ENCODE measurements around the gene CHD1.

The CHD1 gene

GRCh38 chr5:98928873-98929709 is at the start of gene CHD1:
Gene CHD1 (minus strand): TSS chr5:98929007. CDS start chr5:98926386, 2,621 bp downstream.
- Histone ChIP-seq H2AFZ (ENCODE audit: low read length, unreplicated experiment) (peak within 1 kb of the TSS; percentile 44), H3K36me3 (ENCODE audit: insufficient read depth, low read length) (peaks cover 29% of the 10 kb centered on the region), H3K4me1 (ENCODE audit: control insufficient read depth, insufficient read depth, low read length, unreplicated experiment) (peaks cover 16% of the 10 kb centered on the region), H3K79me2 (ENCODE audit: control insufficient read depth, insufficient read depth, low read length, unreplicated experiment) (peaks cover 75% of the 10 kb centered on the region), H3K4me3 (ENCODE audit: low read depth, low read length) (peak within 1 kb of the TSS; percentile 90), H3K27ac (ENCODE audit: low read depth, low read length) (peak within 1 kb of the TSS; percentile 100), H3K27me3 (ENCODE audit: insufficient read depth, low read length) (no peaks in the 10 kb centered on the region)

DNA sequence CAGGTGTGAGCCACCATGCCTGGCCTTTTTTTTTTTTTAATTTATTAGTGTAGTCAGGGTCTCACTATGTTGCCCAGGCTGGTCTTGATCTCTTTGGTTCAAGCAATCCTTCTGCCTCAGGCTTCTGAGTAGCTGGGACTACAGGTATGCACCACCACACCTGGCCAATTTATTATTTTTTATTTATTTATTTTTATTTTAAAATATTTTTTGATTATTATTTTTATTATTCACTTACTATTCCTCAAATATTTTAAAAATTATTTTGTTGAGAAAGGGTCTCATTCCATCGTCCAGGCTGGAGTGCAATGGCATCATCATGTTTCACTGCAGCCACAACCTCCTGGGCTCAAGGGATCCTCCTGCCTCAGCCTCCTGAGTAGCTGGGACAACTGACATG is 49.7 kb upstream of the CHD1 start:
- Histone ChIP-seq H3K79me2 (ENCODE audit: control insufficient read depth, insufficient read depth, low read length, unreplicated experiment) (no peaks in the 10 kb centered on the region), H2AFZ (ENCODE audit: low read length, unreplicated experiment) (no peak overlapping the region), H3K4me1 (ENCODE audit: control insufficient read depth, insufficient read depth, low read length, unreplicated experiment) (no peaks in the 10 kb centered on the region), H3K27ac (ENCODE audit: low read depth, low read length) (no peak overlapping the region), H3K36me3 (ENCODE audit: insufficient read depth, low read length) (no peaks in the 10 kb centered on the region), H3K4me3 (ENCODE audit: low read depth, low read length) (no peak overlapping the region), H3K27me3 (ENCODE audit: insufficient read depth, low read length) (no peaks in the 10 kb centered on the region)

- Histone ChIP-seq H3K79me2 (ENCODE audit: control insufficient read depth, insufficient read depth, low read length, unreplicated experiment) (no peaks in the 10 kb centered on the region), H3K27me3 (ENCODE audit: insufficient read depth, low read length) (no peaks in the 10 kb centered on the region), H3K36me3 (ENCODE audit: insufficient read depth, low read length) (no peaks in the 10 kb centered on the region), H3K27ac (ENCODE audit: low read depth, low read length) (no peak overlapping the region), H2AFZ (ENCODE audit: low read length, unreplicated experiment) (no peak overlapping the region), H3K4me1 (ENCODE audit: control insufficient read depth, insufficient read depth, low read length, unreplicated experiment) (no peaks in the 10 kb centered on the region), H3K4me3 (ENCODE audit: low read depth, low read length) (no peak overlapping the region)
These were observed 48.9 kb upstream of the CHD1 start for GRCh38 chr5:98977723-98978122.

DNA sequence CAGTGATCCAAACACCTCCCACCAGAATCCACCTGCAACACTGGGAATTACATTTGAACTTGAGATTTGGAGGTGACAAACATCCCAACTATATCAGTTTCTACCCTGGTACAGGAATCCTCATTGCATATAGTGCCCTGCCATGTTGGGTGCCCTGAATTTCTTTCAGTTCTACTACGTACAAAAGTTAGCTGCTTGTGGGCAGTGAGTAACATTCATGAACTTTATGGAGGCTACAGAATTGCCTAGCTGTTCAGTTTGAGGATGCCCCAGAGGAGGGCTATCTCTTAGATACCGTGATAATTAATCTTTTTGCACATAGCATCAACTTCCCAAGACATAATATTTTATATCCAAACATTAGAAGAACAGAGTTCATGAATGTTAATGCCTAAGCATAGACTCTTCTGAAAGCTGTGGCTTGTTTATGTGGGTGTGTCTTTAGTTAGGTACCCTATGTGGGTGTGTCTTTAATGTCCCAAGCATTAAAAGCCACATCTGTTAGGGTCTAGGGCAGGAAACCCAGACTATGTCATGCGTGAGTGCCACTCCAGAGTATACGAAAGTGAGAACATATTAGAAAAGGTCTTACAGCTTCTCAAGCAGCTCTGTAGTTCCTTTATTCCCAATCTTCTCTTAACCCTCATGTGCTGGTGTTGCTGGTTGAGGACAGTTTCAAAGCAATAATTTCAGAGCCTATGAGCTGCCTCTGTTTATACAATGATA is 47.0 kb upstream of the CHD1 start:
- no peaks in the 10 kb centered on the region for H3K27me3 ChIP-seq (ENCODE audit: insufficient read depth, low read length)
- no peak overlapping the region for H3K27ac ChIP-seq (ENCODE audit: low read depth, low read length)
- no peak overlapping the region for H3K4me3 ChIP-seq (ENCODE audit: low read depth, low read length)
- H3K36me3 ChIP-seq (ENCODE audit: insufficient read depth, low read length) = no peaks in the 10 kb centered on the region
- no peaks in the 10 kb centered on the region for H3K79me2 ChIP-seq (ENCODE audit: control insufficient read depth, insufficient read depth, low read length, unreplicated experiment)
- H2AFZ ChIP-seq (ENCODE audit: low read length, unreplicated experiment) = no peak overlapping the region
- H3K4me1 ChIP-seq (ENCODE audit: control insufficient read depth, insufficient read depth, low read length, unreplicated experiment) = no peaks in the 10 kb centered on the region

DNA sequence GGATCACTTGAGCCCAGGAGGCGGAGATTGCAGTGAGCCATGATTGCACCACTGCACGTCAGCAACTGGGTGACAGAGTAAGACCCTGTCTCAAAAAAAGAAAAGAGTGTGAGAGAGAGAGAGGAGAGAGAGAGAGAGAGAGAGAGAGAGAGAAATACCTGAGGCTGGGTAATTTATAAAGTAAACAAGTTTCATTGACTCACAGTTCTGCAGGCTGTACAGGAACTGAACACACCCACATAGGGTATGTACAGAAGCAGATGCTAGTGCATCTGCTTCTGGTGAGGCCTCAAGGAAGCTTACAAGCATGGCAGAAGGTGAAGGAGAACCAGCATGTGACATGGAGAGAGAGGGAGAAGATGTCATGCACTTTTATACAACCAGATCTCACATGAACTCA is 46.4 kb upstream of the CHD1 start:
- H3K79me2 ChIP-seq (ENCODE audit: control insufficient read depth, insufficient read depth, low read length, unreplicated experiment) = no peaks in the 10 kb centered on the region
- H3K27ac ChIP-seq (ENCODE audit: low read depth, low read length) = no peak overlapping the region
- H3K36me3 ChIP-seq (ENCODE audit: insufficient read depth, low read length) = no peaks in the 10 kb centered on the region
- H3K4me3 ChIP-seq (ENCODE audit: low read depth, low read length) = no peak overlapping the region
- no peaks in the 10 kb centered on the region for H3K4me1 ChIP-seq (ENCODE audit: control insufficient read depth, insufficient read depth, low read length, unreplicated experiment)
- H2AFZ ChIP-seq (ENCODE audit: low read length, unreplicated experiment) = no peak overlapping the region
- H3K27me3 ChIP-seq (ENCODE audit: insufficient read depth, low read length) = no peaks in the 10 kb centered on the region

GRCh38 chr5:98969400-98969799 is 40.6 kb upstream of the CHD1 start:
- H3K4me1 ChIP-seq (ENCODE audit: control insufficient read depth, insufficient read depth, low read length, unreplicated experiment) = no peaks in the 10 kb centered on the region
- H2AFZ ChIP-seq (ENCODE audit: low read length, unreplicated experiment) = no peak overlapping the region
- H3K4me3 ChIP-seq (ENCODE audit: low read depth, low read length) = no peak overlapping the region
- H3K27ac ChIP-seq (ENCODE audit: low read depth, low read length) = no peak overlapping the region
- H3K27me3 ChIP-seq (ENCODE audit: insufficient read depth, low read length) = no peaks in the 10 kb centered on the region
- H3K36me3 ChIP-seq (ENCODE audit: insufficient read depth, low read length) = no peaks in the 10 kb centered on the region
- H3K79me2 ChIP-seq (ENCODE audit: control insufficient read depth, insufficient read depth, low read length, unreplicated experiment) = no peaks in the 10 kb centered on the region

- Histone ChIP-seq H3K36me3 (ENCODE audit: insufficient read depth, low read length) (no peaks in the 10 kb centered on the region), H2AFZ (ENCODE audit: low read length, unreplicated experiment) (no peak overlapping the region), H3K27me3 (ENCODE audit: insufficient read depth, low read length) (no peaks in the 10 kb centered on the region), H3K4me3 (ENCODE audit: low read depth, low read length) (no peak overlapping the region), H3K4me1 (ENCODE audit: control insufficient read depth, insufficient read depth, low read length, unreplicated experiment) (no peaks in the 10 kb centered on the region), H3K79me2 (ENCODE audit: control insufficient read depth, insufficient read depth, low read length, unreplicated experiment) (no peaks in the 10 kb centered on the region), H3K27ac (ENCODE audit: low read depth, low read length) (no peak overlapping the region)
These were observed 39.3 kb upstream of the CHD1 start for GRCh38 chr5:98968056-98968564.

- Histone ChIP-seq H3K4me3 (ENCODE audit: low read depth, low read length) (no peak overlapping the region), H3K27me3 (ENCODE audit: insufficient read depth, low read length) (no peaks in the 10 kb centered on the region), H2AFZ (ENCODE audit: low read length, unreplicated experiment) (no peak overlapping the region), H3K27ac (ENCODE audit: low read depth, low read length) (no peak overlapping the region), H3K79me2 (ENCODE audit: control insufficient read depth, insufficient read depth, low read length, unreplicated experiment) (no peaks in the 10 kb centered on the region), H3K36me3 (ENCODE audit: insufficient read depth, low read length) (no peaks in the 10 kb centered on the region), H3K4me1 (ENCODE audit: control insufficient read depth, insufficient read depth, low read length, unreplicated experiment) (no peaks in the 10 kb centered on the region)
These were observed 36.4 kb upstream of the CHD1 start for GRCh38 chr5:98965226-98965625.

DNA sequence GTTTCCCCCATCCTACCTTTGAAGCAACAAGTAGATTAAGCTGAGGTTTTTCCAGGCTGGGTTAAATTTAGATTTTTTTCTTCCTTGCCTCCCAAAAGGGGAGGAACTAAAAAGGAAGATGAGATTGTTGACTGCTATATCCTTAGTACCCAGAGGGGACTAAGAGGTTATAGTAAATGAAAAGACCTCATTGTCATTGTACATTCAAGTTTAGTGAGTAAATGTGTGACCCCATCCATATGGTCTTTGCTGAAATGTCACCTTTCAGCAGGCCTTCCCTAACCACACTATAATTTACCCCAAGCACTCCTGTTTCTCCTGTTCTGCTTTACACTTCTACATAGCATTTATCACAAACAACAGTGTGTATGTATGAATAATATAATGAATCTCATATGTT is 35.8 kb upstream of the CHD1 start:
- Histone ChIP-seq H3K79me2 (ENCODE audit: control insufficient read depth, insufficient read depth, low read length, unreplicated experiment) (no peaks in the 10 kb centered on the region), H2AFZ (ENCODE audit: low read length, unreplicated experiment) (no peak overlapping the region), H3K4me3 (ENCODE audit: low read depth, low read length) (no peak overlapping the region), H3K36me3 (ENCODE audit: insufficient read depth, low read length) (no peaks in the 10 kb centered on the region), H3K27me3 (ENCODE audit: insufficient read depth, low read length) (no peaks in the 10 kb centered on the region), H3K4me1 (ENCODE audit: control insufficient read depth, insufficient read depth, low read length, unreplicated experiment) (no peaks in the 10 kb centered on the region), H3K27ac (ENCODE audit: low read depth, low read length) (no peak overlapping the region)

- H3K27ac ChIP-seq (ENCODE audit: low read depth, low read length) = no peak overlapping the region
- no peak overlapping the region for H2AFZ ChIP-seq (ENCODE audit: low read length, unreplicated experiment)
- H3K27me3 ChIP-seq (ENCODE audit: insufficient read depth, low read length) = no peaks in the 10 kb centered on the region
- H3K4me3 ChIP-seq (ENCODE audit: low read depth, low read length) = no peak overlapping the region
- H3K79me2 ChIP-seq (ENCODE audit: control insufficient read depth, insufficient read depth, low read length, unreplicated experiment) = no peaks in the 10 kb centered on the region
- no peaks in the 10 kb centered on the region for H3K36me3 ChIP-seq (ENCODE audit: insufficient read depth, low read length)
- H3K4me1 ChIP-seq (ENCODE audit: control insufficient read depth, insufficient read depth, low read length, unreplicated experiment) = no peaks in the 10 kb centered on the region
These were observed 34.2 kb upstream of the CHD1 start for GRCh38 chr5:98963019-98963418.

DNA sequence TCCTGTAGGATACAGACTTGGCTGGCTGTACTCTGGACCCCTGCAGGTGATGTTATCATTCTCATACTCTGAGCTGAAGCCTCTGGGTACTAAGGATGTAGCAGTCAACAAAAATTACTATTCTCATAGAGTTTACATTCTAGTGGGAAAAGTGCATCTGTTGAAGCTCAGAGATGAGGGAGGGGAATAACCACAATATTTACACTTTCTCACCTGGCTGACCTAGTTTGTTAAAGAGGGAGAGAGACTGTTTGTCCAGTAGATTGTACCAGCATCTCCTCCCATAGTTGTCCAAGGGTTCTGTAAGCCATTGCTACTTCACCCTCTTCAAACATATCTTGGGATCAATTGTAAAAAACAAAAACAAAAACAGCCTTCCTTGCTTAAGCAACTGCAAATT is 33.8 kb upstream of the CHD1 start:
- Histone ChIP-seq H2AFZ (ENCODE audit: low read length, unreplicated experiment) (no peak overlapping the region), H3K36me3 (ENCODE audit: insufficient read depth, low read length) (no peaks in the 10 kb centered on the region), H3K79me2 (ENCODE audit: control insufficient read depth, insufficient read depth, low read length, unreplicated experiment) (no peaks in the 10 kb centered on the region), H3K4me1 (ENCODE audit: control insufficient read depth, insufficient read depth, low read length, unreplicated experiment) (no peaks in the 10 kb centered on the region), H3K27ac (ENCODE audit: low read depth, low read length) (no peak overlapping the region), H3K27me3 (ENCODE audit: insufficient read depth, low read length) (no peaks in the 10 kb centered on the region), H3K4me3 (ENCODE audit: low read depth, low read length) (no peak overlapping the region)
